Thoracic aorta (tissue), 2 donors: ENCODE results near the gene SCMH1. TPM values are rescaled to one million over a fixed set of nuclear protein-coding genes. Genes with fewer than 3 reads are reported as not detected.
A peak's percentile ranks its signal among the peaks of the same experiment; 100 is the strongest.

ENCODE experiments used
- ATAC-seq: fragments of 150-250 bp; one replicate; pipeline ENCODE4 v1.8.0; 2017; ENCODE audit warnings: low read depth; ENCODE audit not compliant: insufficient number of reproducible peaks, low FRiP score
- DNase-seq: peaks from one replicate; pipeline ENCODE4 v3.0.0-alpha.2; 2020; ENCODE audit warnings: low spot score
- H3K27ac ChIP-seq, 2 donors: fragments of 200-600 bp; sonication (generic); 1 replicate in 1 of 2; 2 replicates in 1 of 2; pipeline ENCODE4 v1.5.1; 2016; ENCODE audit warnings: mild to moderate bottlenecking in 2 of 2, moderate library complexity in 2 of 2
- H3K27me3 ChIP-seq: fragments of 200-600 bp; sonication (generic); replicated peaks from 2 replicates; pipeline ENCODE4 v1.6.0; 2016; ENCODE audit warnings: mild to moderate bottlenecking; ENCODE audit not compliant: insufficient read depth
- H3K36me3 ChIP-seq: fragments of 200-600 bp; sonication (generic); one replicate; pipeline ENCODE4 v1.5.1; 2016
- H3K4me1 ChIP-seq, 2 donors: fragments of 200-600 bp; sonication (generic); 1 replicate in 1 of 2; 2 replicates in 1 of 2; pipeline versions ENCODE4 v1.5.1 to v1.6.0; 2016; ENCODE audit warnings: low read depth in 2 of 2, mild to moderate bottlenecking in 1 of 2; ENCODE audit not compliant: control insufficient read depth in 1 of 2
- H3K4me3 ChIP-seq: fragments of 200-600 bp; sonication (generic); 2 replicates; pipeline ENCODE4 v1.5.1; 2016; ENCODE audit warnings: mild to moderate bottlenecking
- H3K9me3 ChIP-seq: fragments of 200-600 bp; sonication (generic); 2 replicates; pipeline ENCODE4 v1.5.1; 2016
- CTCF ChIP-seq: fragments of 200-600 bp; sonication (generic); IDR thresholded peaks from one replicate; pipeline ENCODE4 v1.5.1; 2019; ENCODE audit warnings: antibody characterized with exemption
- total RNA-seq, 2 donors: library from RNA; depleted of rRNA; stranded (reverse); fragments of >200 nt; gene quantifications; one replicate each; pipeline versions ENCODE4 v1.1.0 to v1.2.3, GENCODE V29; 2016

SCMH1 gene
- total RNA-seq, 2 donors from 2014 or later, result 41.7 to 65.9 TPM

- no peaks in the 10 kb centered on the region for H3K9me3 ChIP-seq
- H3K36me3 ChIP-seq, result peaks cover 59% of the 10 kb centered on the region
- no peak for ATAC-seq
- peaks cover 11 to 25% of the 10 kb centered on the region in 2 donors for H3K4me1 ChIP-seq
- no peak overlapping the region for H3K4me3 ChIP-seq
- H3K27me3 ChIP-seq, result no peaks in the 10 kb centered on the region
- no peak overlapping the region for H3K27ac ChIP-seq
- TF ChIP-seq CTCF, result no peak
- DNase-seq, result no peak
Observed at GRCh38 chr1:40998668-40999067, 243.4 kb downstream of the SCMH1 start.

GRCh38 chr1:40997096-40997495 lies 245.0 kb downstream of the SCMH1 start:
- Histone ChIP-seq H3K4me3 (no peak overlapping the region), H3K4me1 (peaks cover 0 to 9% of the 10 kb centered on the region in 2 donors), H3K9me3 (no peaks in the 10 kb centered on the region), H3K27me3 (no peaks in the 10 kb centered on the region), H3K36me3 (peaks cover 50% of the 10 kb centered on the region), H3K27ac (no peak overlapping the region)
- ATAC-seq (no peak), DNase-seq (no peak)
- TF ChIP-seq CTCF, result no peak

GRCh38 chr1:40989066-40989465 lies 253.0 kb downstream of the SCMH1 start:
- no peak for DNase-seq
- H3K27ac ChIP-seq, result no peak overlapping the region
- H3K4me3 ChIP-seq, result no peak overlapping the region
- no peaks in the 10 kb centered on the region for H3K27me3 ChIP-seq
- TF ChIP-seq CTCF, result no peak
- peaks cover 29 to 64% of the 10 kb centered on the region in 2 donors for H3K4me1 ChIP-seq
- H3K9me3 ChIP-seq, result no peaks in the 10 kb centered on the region
- no peak for ATAC-seq
- H3K36me3 ChIP-seq, result peaks cover 45% of the 10 kb centered on the region

GRCh38 chr1:40988280-40988679 lies 253.8 kb downstream of the SCMH1 start:
- DNase-seq, result no peak
- Histone ChIP-seq H3K9me3 (no peaks in the 10 kb centered on the region), H3K27ac (peak overlapping the region in 1 of 2 donors; percentile 18), H3K27me3 (no peaks in the 10 kb centered on the region), H3K4me3 (no peak overlapping the region), H3K4me1 (peaks cover 33 to 72% of the 10 kb centered on the region in 2 donors), H3K36me3 (peaks cover 45% of the 10 kb centered on the region)
- ATAC-seq, result no peak
- TF ChIP-seq CTCF, result no peak

- Histone ChIP-seq H3K9me3 (no peaks in the 10 kb centered on the region), H3K4me1 (peaks cover 36 to 78% of the 10 kb centered on the region in 2 donors), H3K4me3 (no peak overlapping the region), H3K27ac (peak overlapping the region; percentile 18 to 19), H3K27me3 (no peaks in the 10 kb centered on the region), H3K36me3 (peaks cover 45% of the 10 kb centered on the region)
- ATAC-seq (no peak), DNase-seq (no peak)
- no peak for TF ChIP-seq CTCF
Observed at GRCh38 chr1:40987439-40988276, 254.4 kb downstream of the SCMH1 start.
